SK-N-MC (cell line): Measurements from ENCODE around the gene TRMT112.

ENCODE experiments used
- DNase-seq: peaks from one replicate; pipeline ENCODE4 v3.0.0-alpha.2; 2011; ENCODE audit warnings: low read depth, low spot score
- H3K27ac ChIP-seq: fragments of 200-600 bp; sonication (generic); 2 replicates; pipeline ENCODE4 v1.5.1; 2016; ENCODE audit warnings: mixed run types
- H3K36me3 ChIP-seq: fragments of 200-600 bp; sonication (generic); 2 replicates; pipeline ENCODE4 v1.6.1; 2017; ENCODE audit warnings: antibody characterized with exemption, low read length, mixed read lengths; ENCODE audit not compliant: insufficient read depth
- H3K4me3 ChIP-seq: fragments of 200-600 bp; sonication (generic); 2 replicates; pipeline ENCODE4 v1.5.1; 2016
- H3K9ac ChIP-seq: fragments of 200-600 bp; sonication (generic); 2 replicates; pipeline ENCODE4 v1.8.0; 2017; ENCODE audit warnings: mixed run types, mixed read lengths; ENCODE audit not compliant: insufficient read length
- H3K9me3 ChIP-seq: fragments of 200-600 bp; sonication (generic); 2 replicates; pipeline ENCODE4 v1.6.1; 2017; ENCODE audit warnings: low read depth, mild to moderate bottlenecking, antibody characterized with exemption, low read length, moderate library complexity, mixed read lengths
- EZH2 ChIP-seq: fragments of 200-600 bp; sonication (generic); IDR thresholded peaks from one replicate; pipeline ENCODE4 v1.6.1; 2017; ENCODE audit warnings: antibody characterized with exemption
- FOXP2 ChIP-seq: optimal IDR thresholded peaks from 2 replicates; pipeline ENCODE3; 2011; ENCODE audit warnings: mild to moderate bottlenecking, moderate library complexity; ENCODE audit not compliant: insufficient read depth; ENCODE audit errors: extremely low read length, control extremely low read depth
- POLR2AphosphoS5 ChIP-seq: IDR thresholded peaks from 2 replicates; pipeline ENCODE4 v1.6.1; 2012; ENCODE audit warnings: mild to moderate bottlenecking, low read depth, low read length, borderline replicate concordance

TRMT112 gene

DNA sequence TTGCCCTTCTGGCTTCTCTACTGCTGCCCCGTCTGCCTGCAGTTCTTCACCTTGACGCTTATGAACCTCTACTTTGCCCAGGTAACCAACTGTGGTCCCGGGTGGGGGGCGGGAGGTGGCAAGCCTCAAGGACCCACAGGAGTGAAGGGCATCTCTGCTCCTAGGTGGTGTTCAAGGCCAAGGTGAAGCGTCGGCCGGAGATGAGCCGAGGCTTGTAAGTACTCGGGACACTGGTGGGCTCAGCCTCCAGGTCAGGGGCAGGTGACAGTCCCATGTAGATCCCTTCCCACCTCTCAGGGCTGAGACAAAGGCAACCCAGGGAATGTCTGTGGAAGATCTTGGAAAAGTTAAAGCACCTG is 30.6 kb downstream of the TRMT112 start:
- H3K36me3 ChIP-seq, result no peaks in the 10 kb centered on the region; the same call in 1 of the 2 replicates
- no peak for TF ChIP-seq FOXP2
- H3K9me3 ChIP-seq, result no peaks in the 10 kb centered on the region
- no peak for DNase-seq
- H3K9ac ChIP-seq, result no peak overlapping the region
- no peak overlapping the region for H3K4me3 ChIP-seq
- no peak overlapping the region for H3K27ac ChIP-seq

DNA sequence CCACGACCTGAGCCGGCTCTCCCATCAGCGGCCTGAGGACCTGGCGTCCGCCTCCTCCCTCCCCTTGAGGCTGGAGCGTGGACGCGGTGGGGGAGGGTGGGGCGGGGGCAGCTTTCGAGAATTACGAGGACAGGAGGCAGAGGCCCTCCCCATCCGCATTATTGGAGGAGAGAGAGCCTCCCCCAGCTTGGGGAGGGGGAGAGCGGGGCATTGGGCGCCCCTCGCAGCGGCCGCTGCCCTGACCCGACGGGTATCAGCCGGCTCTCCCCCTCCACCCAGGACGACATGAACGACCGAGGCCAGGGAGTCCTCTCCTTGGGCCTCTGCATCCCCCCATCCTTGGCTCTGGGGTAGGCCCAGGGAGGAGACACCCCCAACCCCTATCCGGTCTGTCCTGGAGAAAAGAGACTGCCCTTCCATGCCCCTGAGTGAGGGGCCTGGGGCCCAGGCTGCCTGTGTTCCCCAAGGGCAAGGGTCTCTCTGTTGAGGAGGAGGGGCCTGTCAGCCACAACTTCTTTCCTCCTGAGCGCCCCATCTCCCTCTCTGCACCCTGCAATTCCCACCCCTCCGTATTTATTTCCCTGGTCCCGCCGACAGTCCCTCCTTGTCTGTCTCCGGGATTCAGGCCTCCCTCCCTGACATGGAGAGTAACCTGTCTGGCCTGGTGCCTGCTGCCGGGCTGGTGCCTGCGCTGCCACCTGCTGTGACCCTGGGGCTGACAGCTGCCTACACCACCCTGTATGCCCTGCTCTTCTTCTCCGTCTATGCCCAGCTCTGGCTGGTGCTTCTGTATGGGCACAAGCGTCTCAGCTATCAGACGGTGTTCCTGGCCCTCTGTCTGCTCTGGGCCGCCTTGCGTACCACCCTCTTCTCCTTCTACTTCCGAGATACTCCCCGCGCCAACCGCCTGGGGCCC is 31.2 kb downstream of the TRMT112 start:
- no peak overlapping the region for H3K27ac ChIP-seq
- no peak for DNase-seq
- TF ChIP-seq POLR2AphosphoS5 (no peak), EZH2 (no peak), FOXP2 (no peak)
- no peaks in the 10 kb centered on the region; the same call in 1 of the 2 replicates for H3K36me3 ChIP-seq
- H3K9ac ChIP-seq, result peak overlapping the region; percentile 64
- no peaks in the 10 kb centered on the region for H3K9me3 ChIP-seq
- peak overlapping the region; percentile 92 for H3K4me3 ChIP-seq

DNA sequence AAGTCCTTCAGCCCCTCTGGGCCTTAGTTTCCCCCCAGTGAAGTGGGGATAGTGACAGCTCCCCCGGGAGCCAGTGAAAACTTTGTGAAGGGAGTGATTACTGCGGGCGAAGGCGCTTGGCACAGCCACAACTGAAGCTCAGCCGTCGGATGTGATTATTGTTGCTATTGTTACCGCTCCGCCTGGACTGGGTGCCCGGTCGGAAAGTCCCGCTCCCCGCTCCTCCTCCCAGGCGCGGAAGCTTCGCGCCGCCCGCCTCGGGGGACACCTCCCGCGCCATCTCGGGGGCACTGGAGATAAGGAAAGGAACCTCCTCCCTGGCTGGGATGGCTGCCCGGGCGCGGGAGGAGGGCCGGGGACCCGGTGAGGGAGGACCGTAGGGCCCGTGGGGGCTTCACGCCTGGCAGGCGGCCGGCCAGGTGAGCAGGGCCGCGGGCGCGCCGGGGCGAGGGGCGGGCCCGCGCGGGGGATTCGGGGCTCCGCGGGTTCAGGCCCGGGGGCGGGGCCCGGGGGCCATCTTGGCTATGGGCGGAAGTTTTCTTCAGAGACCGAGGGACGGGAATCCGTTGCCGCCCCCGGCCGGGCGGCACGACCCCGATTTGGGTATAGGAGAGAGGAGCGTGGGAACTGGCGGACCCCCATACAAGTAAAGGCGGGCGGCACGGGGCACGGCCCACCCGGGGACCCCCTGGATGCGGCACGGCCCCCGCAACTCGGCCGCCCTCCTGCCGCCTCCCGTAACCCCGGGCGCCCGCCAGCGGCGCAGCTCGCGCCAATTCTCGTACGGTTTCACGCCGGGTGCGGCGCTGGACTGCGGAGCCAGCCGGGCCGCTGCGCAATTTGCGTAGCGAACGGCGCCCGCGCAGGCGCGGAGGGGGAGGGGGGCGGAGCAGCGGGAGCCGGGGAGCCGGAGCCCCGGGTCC is 32.1 kb downstream of the TRMT112 start, which contains the start of gene GPR137:
GPR137 (plus strand) TSS at position 887 of the 923 bp plus-strand sequence. CDS start 677 bp downstream, outside the sequence.
- Histone ChIP-seq H3K36me3 (no peaks in the 10 kb centered on the region; the same call in 1 of the 2 replicates), H3K9me3 (no peaks in the 10 kb centered on the region), H3K27ac (peak within 1 kb of the TSS; percentile 78), H3K9ac (peak within 1 kb of the TSS; percentile 64), H3K4me3 (peak within 1 kb of the TSS; percentile 92)
- no peak for TF ChIP-seq EZH2
- TF ChIP-seq FOXP2, result no peak
- no peak for TF ChIP-seq POLR2AphosphoS5
- no peak for DNase-seq

- H3K9ac ChIP-seq, result peak within 1 kb of the TSS; percentile 66
- TF ChIP-seq FOXP2, result peak; percentile 34
- no peak for TF ChIP-seq EZH2
- peak; percentile 78; the same call in 1 of the 2 replicates for TF ChIP-seq POLR2AphosphoS5
- H3K4me3 ChIP-seq, result peak within 1 kb of the TSS; percentile 92
- peak; percentile 45 for DNase-seq
- H3K27ac ChIP-seq, result peak within 1 kb of the TSS; percentile 78
- no peaks in the 10 kb centered on the region for H3K9me3 ChIP-seq
- no peaks in the 10 kb centered on the region; the same call in 1 of the 2 replicates for H3K36me3 ChIP-seq
Measured at GRCh38 chr11:64284048-64284961, 33.1 kb downstream of the TRMT112 start, which contains the start of gene BAD. BAD (minus strand) TSS chr11:64284665; CDS start chr11:64284368, 297 bp downstream.

DNA sequence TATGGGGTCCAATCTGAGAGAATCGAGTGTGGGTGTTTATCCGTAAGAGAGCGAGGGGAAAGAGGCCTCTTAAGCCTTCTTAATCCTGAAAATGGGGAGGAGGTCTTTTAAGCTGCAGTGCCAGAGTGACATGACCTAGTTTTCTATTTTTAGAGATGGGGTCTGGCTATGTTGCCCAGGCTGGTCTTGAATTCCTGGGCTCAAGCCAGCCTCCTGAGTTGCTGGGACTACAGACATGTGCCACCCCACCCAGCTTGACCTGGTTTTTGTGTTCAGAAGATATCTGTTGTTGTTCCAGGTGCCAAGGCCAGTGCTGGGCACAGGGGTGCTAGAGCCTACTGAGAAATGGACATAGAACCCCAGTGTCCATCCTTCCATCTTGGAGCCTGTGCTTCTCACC is 34.3 kb downstream of the TRMT112 start:
- TF ChIP-seq EZH2 (no peak), POLR2AphosphoS5 (no peak), FOXP2 (no peak)
- no peaks in the 10 kb centered on the region; the same call in 1 of the 2 replicates for H3K36me3 ChIP-seq
- H3K27ac ChIP-seq, result no peak overlapping the region
- no peak overlapping the region for H3K4me3 ChIP-seq
- no peak for DNase-seq
- no peaks in the 10 kb centered on the region for H3K9me3 ChIP-seq
- H3K9ac ChIP-seq, result no peak overlapping the region

DNA sequence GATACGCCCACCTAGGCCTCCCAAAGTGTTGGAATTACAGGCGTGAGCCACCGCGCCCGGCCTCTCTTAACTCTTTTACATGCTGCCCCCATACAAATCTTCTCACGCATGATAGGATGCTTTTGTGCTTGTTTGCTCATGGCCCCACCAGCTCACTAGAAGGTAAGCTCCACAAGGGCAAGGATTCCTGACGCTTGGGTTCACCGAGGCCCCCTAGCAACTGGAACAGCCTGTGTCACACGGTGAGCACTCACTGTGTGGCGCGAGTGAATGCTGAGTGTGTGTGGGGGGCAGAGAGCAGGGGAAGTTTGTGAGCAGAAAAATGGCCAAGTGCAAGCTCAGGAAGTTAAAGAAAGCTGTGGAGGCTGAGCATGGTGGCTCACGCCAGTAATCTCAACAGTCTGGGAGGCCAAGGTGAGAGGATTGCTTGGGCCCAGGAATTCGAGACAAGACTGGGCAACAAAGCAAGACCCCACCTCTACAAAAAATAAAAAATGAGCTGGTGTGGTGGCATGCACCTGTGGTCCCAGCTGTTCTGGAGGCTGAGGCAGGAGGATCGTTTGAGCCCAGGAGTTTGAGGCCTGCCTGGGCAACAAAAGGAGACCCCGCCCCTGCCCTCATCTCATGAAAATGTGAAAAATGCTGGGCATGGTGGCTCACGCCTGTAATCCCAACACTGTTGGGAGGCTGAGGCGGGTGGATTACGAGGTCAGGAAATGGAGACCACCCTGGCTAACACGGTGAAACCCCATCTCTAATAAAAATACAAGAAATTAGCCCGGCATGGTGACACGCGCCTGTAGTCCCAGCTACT is 35.2 kb downstream of the TRMT112 start:
- Histone ChIP-seq H3K27ac (no peak overlapping the region), H3K36me3 (no peaks in the 10 kb centered on the region; the same call in 1 of the 2 replicates), H3K9me3 (no peaks in the 10 kb centered on the region), H3K9ac (no peak overlapping the region), H3K4me3 (no peak overlapping the region)
- DNase-seq, result no peak
- TF ChIP-seq POLR2AphosphoS5 (no peak), FOXP2 (no peak), EZH2 (no peak)
